GM19035 (cell line): ENCODE data around the gene EXOSC10.
"Not testable (repeated sequence)": the region's sequence is repeated elsewhere in the genome, so short reads cannot be mapped to it uniquely, and the experiment has no call there.

Source experiments
- ATAC-seq: cut with Tn5 transposase; IDR thresholded peaks from one replicate; pipeline ENCODE4 v1.9.1; 2021; ENCODE audit not compliant: unreplicated experiment

EXOSC10 gene

DNA sequence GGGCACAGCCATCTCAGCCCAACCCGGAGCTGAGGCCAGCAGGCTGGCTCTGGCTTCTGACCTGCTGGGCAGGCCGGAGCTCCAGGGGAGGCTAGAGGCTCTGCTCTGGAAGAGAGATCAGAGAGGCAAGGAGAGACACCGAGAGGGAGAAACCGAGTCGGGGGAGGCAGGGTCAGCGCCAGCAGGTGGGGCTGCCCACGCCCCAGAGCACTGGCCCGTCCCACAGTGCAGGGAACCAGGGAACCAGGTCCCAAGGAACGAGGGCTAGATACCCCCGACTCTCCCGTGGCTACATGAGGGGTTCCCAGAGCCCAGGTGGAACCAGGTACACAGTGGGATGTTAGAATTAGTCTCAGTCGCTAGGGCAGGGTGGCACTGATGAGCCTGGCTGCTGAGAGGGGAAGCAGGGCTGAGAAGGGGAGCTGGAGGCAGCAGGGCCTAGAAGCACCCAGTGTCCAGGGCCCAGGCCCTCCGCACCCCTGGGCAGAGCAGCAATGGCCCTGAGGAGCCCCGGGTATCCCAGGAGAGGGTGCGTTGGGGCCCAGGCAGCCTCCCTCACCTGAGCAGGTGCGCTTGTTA is 54.7 kb downstream of the EXOSC10 start:
- ATAC-seq = no peak

DNA sequence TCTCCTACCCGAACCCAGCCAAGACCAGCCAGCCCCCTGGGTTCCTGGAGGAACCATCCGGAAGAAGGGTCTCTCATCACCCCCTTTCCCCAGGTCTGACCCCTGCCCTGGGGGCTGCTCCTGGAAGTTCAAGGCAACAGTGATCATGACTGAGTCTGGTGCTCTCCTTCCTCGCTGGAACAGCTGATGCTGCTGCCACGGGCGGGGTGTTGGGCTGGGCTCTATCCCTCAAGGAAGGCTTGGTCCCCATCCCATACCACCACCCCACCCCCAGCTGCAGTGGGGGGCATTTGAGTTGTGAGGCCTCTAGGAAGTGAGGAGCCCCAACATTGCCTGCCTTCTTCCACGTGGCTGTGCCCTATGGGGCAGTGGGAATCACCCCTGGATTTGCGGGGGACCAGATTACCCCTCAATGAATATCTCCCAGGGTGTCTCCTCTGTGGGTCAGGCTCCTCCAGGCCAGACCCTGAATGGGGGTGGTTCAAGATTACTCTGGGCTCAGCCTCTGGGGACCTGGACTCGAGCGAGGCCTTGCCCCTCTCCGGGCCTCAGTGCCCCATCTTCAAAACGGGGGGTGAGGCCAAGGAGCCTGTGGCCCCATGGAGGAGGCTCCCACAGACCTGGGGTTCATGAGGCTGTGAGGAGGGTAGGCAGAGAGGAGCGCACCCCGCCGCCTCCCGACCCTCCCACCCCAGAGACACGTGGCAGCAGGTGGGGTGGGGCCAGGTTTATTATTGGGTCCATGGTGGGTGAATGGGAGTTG is 55.4 kb downstream of the EXOSC10 start:
- no peak for ATAC-seq

DNA sequence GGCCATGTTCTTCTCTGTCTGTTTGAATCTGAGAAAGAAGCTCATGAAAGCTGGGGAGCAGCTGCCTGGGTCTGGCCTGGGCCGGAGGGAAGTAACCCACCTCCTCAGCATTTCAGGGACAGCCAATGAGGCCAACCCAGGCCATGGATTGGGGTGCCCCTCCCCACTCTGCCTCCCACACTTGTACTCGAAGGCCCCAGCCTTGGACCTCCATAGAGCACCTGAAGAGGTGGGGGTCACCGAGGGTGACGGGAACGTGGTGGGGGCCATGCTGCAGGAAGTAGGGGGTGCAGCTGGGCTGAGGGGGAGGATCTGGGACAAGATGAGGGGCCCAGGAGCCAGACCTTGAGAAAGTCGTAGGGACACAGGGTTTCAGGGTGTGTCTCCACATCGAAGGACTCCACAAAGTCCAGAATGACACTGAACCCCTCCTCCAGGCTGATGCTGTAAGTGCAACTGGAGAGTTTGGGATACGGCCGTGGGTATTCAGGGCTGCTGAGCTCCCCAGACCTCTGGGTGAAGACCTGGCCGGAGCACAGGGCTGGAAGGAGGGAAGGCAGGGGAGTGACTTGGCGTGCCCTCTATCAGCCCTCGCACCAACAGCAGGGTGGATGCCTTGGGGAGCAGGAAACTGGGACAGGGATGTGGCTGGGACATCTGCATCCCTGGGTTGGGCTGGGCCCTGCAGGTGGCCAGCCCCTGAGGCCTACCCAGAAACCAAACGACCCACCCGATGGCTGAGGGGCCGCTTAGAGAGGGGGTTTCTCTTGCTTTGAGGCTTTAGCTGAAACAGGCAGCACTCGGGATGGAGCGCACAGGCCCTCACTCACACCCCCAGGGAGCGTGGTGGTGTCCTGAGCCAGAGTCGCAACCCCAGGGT is 56.4 kb downstream of the EXOSC10 start:
- ATAC-seq = no peak

DNA sequence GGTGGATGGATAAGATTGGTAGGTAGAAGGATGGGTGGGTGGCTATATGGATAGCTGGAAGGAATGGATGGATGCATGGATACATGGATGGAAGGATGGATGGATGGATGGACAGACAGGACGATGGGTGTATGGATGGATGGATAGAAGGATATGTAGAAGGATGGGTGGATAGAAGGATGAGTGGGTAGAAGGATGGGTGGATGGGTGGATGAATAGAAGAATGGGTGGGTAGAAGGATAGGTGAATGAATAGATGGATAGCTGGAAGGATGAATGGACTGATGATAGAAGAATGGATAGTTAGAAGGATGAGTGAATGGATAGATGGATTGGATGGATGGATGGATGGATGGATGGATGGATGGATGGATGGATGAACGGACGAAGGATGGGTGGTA is 57.6 kb downstream of the EXOSC10 start:
- no peak for ATAC-seq

DNA sequence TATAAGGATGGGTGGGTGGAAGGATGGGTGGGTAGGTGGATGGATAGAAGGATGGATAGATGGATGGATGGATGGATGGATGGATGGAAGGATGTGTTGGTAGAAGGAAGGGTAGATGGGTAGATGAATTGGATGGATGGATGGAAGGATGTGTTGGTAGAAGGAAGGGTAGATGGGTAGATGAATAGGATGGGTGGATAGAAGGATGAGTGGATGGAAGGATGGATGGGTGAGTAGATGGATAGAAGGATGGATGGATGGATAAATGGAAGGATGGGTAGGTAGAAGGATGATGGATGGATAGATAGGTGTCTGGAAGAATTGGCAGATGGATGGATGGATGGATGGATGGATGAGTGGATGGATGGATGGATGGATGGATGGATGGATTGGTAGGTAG is 58.6 kb downstream of the EXOSC10 start:
- ATAC-seq = no peak

DNA sequence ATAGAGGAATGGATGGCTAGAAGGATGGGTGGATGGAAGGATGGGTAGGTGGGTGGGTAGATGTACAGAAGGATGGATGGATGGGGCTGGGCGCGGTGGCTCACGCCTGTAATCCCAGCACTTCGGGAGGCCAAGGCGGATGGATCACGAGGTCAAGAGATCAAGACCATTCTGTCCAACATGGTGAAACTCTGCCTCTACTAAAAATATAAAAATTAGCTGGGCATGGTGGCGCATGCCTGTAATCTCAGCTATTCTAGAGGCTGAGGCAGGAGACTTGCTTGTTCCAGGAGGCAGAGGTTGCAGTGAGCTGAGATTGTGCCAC is 59.6 kb downstream of the EXOSC10 start:
- not testable (repeated sequence) for ATAC-seq

DNA sequence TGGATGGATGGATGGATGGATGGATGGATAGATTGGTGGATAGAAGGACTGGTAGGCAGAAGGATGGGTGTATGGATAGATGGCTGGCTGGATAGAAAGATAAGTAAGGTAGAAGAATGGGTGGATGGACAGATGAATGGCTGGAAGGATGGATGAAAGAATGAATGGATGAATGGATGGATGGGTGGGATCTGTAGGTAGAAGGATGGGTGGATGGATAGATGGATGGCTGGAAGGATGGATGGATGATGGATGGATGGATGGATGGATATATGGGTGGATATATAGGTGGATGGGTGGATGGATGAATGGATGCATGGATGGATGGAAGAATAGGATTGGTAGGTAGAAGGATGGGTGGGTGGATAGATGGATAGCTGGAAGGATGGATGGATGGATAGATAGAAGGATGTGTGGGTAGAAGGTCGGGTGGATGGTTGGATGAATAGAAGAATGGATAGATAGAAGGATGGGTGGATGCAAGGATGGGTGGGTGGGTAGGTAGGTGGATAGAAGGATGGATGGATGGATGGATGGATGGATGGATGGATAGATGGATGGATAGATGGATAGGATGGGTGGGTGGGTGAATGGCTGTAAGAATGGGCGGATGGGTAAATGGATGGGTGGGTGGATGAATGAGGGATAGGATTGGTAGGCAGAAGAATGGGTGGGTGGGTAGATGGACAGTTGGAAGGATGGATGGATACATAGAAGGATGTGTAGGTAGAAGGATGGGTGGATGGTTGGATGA is 60.1 kb downstream of the EXOSC10 start:
- ATAC-seq = no peak

DNA sequence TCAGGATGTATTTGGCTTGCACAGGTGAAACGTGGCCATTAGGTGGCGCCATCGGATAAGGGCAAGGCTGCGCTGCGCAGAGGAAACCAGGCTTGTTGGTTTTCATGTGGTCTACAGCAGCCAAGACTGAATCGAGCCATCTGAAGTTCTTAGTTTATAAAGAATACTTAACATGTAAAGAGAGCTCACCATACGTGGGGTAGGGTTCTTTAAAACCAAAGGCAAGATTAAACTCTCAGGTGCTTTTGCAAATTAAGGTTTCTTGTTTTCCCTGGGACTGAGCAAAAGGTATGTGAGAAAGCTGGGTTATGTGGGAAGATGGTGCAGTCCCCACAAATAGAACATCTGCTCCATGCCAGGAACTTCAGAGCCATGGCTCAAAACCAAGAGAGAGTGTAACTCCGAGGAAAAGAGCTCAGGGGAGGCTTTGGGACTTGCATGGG is 61.9 kb downstream of the EXOSC10 start:
- no peak for ATAC-seq

DNA sequence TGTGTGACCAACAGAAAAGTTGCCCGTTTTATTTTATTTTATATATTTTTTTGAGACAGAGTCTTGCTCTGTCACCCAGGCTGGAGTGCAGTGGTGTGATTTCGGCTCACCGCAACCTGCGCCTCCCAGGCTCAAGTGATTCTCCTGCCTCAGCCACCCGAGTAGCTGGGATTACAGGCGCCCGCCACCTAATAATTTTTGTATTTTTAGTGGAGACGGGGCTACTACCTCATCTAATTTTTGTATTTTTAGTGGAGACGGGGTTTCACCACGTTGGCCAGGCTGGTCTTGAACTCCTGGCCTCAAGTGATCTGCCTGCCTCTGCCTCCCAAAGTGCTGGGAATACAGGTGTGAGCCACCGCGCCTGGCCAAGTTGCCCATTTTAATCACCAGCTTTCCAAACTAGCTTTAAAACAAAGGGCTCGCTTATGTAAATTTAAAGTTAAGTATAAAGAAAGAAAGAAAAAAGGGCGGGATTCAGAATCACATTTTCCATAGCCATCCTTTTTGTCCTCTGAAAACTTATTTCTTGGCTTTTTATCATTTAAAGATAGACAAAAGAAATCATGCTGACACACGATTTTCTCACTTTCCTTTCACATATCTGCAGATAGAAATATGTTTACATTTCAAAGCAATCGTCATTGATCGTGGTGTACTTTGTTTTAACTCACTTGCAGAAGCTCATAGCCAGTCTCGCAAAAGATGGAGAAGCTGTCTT is 62.5 kb downstream of the EXOSC10 start:
- ATAC-seq = not testable (repeated sequence)

DNA sequence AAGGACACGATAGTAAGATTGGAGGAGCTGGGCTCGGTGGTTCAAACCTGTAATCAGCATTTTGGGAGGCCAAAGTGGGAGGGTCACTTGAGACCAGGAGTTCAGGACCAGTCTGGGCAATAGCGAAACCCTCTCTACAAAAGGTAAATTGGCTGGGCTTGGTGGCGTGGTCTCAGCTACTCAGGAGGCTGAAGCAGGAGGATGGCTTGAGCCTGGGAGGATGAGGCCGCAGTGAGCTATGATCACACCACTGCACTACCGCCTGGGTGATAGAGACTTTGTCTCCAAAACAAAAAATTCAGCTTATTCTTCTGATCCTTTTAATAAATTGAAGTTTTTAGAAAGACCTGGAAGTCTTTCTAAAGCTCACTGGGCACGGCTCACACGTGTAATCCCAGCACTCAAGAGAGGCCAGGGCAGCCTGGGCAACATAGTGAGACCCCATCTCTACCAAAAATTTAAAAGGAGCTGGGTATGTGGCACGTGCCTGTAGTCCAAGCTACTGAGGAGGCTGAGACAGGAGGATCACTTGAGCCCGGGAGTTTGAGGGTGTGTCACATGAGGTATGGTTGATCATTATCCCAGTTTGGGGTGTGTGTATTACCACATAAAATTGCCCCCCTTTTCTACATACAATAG is 67.9 kb downstream of the EXOSC10 start:
- no peak for ATAC-seq

DNA sequence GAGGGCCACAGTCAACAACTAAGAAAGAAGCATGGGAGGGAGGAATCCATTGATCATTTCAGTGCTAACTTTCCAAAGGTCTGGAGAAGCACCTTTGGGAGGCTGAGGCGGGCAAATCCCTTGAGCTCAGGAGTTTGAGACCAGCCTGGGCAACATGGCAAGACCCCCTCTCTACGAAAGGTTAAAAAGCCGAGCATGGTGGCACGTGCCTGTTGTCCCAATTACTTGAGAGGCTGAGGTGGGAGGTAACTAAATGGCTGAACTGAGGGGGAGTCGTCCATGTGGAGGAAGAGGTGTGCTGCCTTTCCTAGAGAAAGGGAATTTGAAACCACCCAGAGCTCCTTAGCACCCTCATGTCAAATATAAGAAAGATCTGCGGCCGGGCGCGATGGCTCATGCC is 68.8 kb downstream of the EXOSC10 start:
- no peak for ATAC-seq

DNA sequence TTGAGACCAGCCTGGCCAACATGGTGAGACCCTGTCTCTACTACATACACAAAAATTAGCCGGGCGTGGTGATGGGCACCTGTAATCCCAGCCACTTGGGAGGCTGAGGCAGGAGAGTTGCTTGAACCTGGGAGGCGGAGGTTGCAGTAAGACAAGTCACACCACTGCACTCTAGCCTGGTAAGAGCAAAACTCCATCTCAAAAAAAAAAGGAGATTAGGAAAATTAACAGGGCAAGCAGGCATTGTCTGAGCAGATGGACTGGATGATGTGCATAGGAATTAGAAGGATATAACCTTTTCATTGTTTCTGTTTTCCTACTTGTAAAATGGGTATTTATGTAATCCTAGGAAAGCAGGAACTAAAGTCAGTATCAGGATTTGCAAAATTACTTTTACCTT is 71.7 kb downstream of the EXOSC10 start:
- ATAC-seq = no peak

DNA sequence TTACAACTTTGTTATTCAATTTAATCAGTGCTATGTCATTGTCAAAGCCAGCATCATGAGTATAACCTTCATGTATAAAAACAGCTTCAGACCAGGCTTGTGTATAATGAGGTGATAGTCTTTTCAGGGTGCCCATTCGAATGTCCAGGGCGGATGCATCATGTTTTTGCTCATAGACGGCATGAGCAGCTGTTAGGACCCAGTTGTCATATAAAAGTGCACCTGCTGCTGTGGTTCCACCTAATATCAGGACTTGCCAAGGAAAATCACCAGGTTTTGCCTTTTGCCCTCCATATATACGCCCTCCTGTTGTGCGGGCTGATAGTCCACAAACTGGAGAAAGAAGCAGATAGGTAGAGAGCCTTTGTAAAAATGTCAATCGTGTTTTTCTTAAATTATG is 72.4 kb downstream of the EXOSC10 start:
- no peak for ATAC-seq

DNA sequence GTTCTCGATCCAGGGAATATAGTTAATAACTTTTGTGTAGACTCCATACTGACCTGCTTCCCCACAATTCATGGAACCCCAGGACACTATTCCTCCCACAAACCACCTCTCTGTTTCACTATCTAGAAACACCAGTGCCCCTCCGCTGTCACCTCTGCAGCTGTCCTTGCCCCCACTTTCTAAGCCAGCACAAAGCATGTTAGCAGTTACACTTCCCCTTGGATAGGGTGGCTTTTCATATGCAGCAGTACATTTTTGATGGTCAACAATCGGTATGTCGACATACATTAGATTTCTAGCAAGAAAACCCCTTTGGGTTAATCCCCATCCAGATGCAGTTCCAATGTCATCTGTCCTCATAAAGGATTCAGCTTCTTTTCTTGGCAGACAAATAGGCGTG is 72.8 kb downstream of the EXOSC10 start:
- ATAC-seq = no peak

DNA sequence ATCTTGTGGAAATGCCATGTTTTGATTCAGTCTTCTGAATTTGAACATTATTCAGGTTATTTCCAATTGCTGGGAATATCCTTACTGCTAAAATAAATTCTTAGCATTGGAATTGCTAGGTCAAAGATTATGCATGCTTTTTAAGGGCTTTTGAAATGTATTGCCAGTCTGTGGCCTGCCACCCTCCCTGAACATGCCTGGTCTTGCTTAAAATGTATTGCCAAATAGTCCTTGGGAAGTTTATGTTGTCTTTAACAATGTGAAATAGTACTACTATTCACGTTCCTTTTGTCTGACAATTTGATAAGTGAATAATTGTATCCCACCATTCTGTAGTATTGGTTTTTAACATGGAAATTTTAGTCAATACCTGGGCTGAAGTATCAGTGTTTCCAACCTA is 73.6 kb downstream of the EXOSC10 start:
- ATAC-seq = no peak

DNA sequence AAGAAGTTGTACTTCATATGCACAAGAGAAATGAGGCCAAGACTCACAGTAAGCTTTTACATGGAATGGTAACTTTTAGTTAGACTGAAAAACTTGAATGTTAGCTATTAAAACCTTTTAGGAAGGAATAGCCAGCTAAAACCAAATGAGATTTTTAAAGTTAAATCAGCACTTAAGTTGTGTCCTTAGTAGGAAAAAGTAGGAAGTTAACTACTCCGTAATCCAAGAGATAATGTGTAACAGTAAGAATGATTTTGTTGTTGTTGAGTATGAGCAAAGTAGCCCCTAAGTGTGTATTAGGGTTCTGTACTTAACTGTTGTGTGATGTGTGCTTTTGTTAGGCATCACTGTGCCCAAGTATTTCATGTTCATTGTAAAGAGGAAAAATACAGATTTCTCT is 74.1 kb downstream of the EXOSC10 start:
- no peak for ATAC-seq

DNA sequence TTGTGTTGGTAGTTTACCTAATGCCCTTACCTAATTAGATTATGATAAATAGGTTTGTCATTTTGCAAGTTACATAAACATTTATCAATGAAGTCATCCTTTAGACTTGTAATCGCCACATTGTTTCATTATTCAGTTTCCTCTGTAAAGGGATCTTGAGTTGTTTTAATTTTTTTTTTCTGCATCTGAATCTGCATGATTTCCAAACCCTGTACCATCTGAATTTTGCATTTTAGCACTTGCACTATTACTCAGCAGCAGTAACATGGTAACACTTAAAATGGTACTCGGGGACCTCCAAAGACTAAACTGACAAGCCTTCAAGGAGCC is 74.8 kb downstream of the EXOSC10 start:
- no peak for ATAC-seq

DNA sequence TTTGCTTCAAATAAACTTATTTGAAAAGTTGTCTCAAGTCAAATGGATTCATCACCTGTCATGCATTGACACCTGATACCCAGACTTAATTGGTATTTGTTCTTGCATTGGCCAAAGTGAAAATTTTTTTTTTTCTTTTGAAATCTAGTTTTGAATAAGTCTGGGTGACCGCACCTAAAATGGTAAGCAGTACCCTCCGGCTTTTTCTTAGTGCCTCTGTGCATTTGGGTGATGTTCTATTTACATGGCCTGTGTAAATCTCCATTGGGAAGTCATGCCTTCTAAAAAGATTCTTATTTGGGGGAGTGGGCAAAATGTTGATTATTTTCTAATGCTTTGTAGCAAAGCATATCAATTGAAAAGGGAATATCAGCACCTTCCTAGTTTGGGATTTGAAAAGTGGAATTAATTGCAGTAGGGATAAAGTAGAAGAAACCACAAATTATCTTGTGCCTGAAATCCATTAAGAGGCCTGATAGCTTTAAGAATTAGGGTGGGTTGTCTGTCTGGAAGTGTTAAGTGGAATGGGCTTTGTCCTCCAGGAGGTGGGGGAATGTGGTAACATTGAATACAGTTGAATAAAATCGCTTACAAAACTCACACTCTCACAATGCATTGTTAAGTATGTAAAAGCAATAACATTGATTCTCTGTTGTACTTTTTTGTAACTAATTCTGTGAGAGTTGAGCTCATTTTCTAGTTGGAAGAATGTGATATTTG is 75.4 kb downstream of the EXOSC10 start:
- ATAC-seq = no peak

DNA sequence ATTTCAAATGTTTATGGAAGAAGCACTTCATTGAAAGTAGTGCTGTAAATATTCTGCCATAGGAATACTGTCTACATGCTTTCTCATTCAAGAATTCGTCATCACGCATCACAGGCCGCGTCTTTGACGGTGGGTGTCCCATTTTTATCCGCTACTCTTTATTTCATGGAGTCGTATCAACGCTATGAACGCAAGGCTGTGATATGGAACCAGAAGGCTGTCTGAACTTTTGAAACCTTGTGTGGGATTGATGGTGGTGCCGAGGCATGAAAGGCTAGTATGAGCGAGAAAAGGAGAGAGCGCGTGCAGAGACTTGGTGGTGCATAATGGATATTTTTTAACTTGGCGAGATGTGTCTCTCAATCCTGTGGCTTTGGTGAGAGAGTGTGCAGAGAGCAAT is 76.5 kb downstream of the EXOSC10 start:
- no peak for ATAC-seq

DNA sequence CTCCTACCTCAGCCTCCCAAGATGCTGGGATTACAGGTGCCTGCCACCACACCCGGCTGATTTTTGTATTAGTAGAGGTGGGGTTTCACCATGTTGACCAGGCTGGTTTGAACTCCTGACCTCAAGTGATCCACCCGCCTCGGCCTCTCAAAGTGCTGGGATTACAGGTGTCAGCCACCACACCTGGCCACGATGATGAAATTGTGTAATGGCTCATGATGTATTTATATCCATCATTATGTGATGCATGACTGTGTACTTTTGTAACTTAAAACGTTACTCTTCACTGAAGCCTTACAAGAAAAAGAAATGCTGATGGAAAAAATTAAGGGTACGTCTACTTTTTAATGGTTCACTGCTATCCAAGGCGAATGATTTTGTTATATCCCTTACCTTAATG is 79.7 kb downstream of the EXOSC10 start:
- ATAC-seq = no peak
